Karpas-422 (cell line): ENCODE data around the gene NF2. TPM values are rescaled to one million over a fixed set of nuclear protein-coding genes. Genes with fewer than 3 reads are reported as not detected.

Experiments used
- DNase-seq: peaks from one replicate; pipeline ENCODE4 v3.0.0-alpha.2; 2015
- H2AFZ ChIP-seq: fragments of 200-600 bp; sonication (generic); 2 replicates; pipeline ENCODE4 v1.6.1; 2014; ENCODE audit warnings: antibody characterized with exemption, low read length, mixed read lengths
- H3K27ac ChIP-seq: fragments of 200-600 bp; sonication (generic); 2 replicates; pipeline ENCODE4 v1.5.1; 2014; ENCODE audit warnings: mild to moderate bottlenecking, low read length, moderate library complexity
- H3K27me3 ChIP-seq: fragments of 200-600 bp; sonication (generic); 2 replicates; pipeline ENCODE4 v1.6.1; 2014; ENCODE audit warnings: low read length, mixed read lengths
- H3K36me3 ChIP-seq: fragments of 200-600 bp; sonication (generic); 2 replicates; pipeline ENCODE4 v1.6.1; 2014; ENCODE audit warnings: low read length, mixed read lengths; ENCODE audit not compliant: insufficient read depth
- H3K4me1 ChIP-seq: fragments of 200-600 bp; sonication (generic); 2 replicates; pipeline ENCODE4 v1.6.1; 2014; ENCODE audit warnings: mild to moderate bottlenecking, low read length, mixed read lengths
- H3K4me2 ChIP-seq: fragments of 200-600 bp; sonication (generic); 2 replicates; pipeline ENCODE4 v1.6.1; 2014; ENCODE audit warnings: low read length, low read depth, mild to moderate bottlenecking; ENCODE audit not compliant: poor library complexity, severe bottlenecking
- H3K4me3 ChIP-seq: fragments of 200-600 bp; sonication (generic); 2 replicates; pipeline ENCODE4 v1.5.1; 2014; ENCODE audit warnings: mild to moderate bottlenecking, antibody characterized with exemption, low read length, mixed read lengths
- H3K79me2 ChIP-seq: fragments of 200-600 bp; sonication (generic); 2 replicates; pipeline ENCODE4 v1.6.1; 2014; ENCODE audit warnings: mild to moderate bottlenecking, low read length, mixed read lengths
- H3K9ac ChIP-seq: fragments of 200-600 bp; sonication (generic); 2 replicates; pipeline ENCODE4 v1.6.0; 2014; ENCODE audit warnings: low read length
- H3K9me2 ChIP-seq: fragments of 200-600 bp; sonication (generic), shearing (Covaris generic); replicated peaks from 2 replicates; pipeline ENCODE4 v1.6.0; 2014; ENCODE audit warnings: mild to moderate bottlenecking, low read length, moderate library complexity; ENCODE audit not compliant: insufficient read depth
- H3K9me3 ChIP-seq: fragments of 300-700, 200-600 bp; sonication (generic); 2 replicates; pipeline ENCODE4 v1.6.1; 2014; ENCODE audit warnings: low read length, mixed read lengths
- H4K20me1 ChIP-seq: fragments of 200-600 bp; sonication (generic); 2 replicates; pipeline ENCODE4 v1.6.1; 2014; ENCODE audit warnings: mild to moderate bottlenecking, antibody characterized with exemption, low read length, low read depth; ENCODE audit not compliant: insufficient read depth
- total RNA-seq: library from RNA; depleted of rRNA; stranded (reverse); fragments of >200 nt; shearing (Covaris generic); gene quantifications from 2 replicates; pipeline ENCODE4 v1.2.3, GENCODE V29; 2014; ENCODE audit warnings: low replicate concordance

The NF2 gene
- total RNA-seq, 1 experiment from 2014 or later = 19.0 TPM

GRCh38 chr22:29668673-29669072 lies 65.2 kb downstream of the NF2 start:
- no peak overlapping the region for H3K4me3 ChIP-seq
- H4K20me1 ChIP-seq = no peaks in the 10 kb centered on the region
- H2AFZ ChIP-seq = no peak overlapping the region
- H3K36me3 ChIP-seq = no peaks in the 10 kb centered on the region
- no peaks in the 10 kb centered on the region for H3K9me2 ChIP-seq
- no peaks in the 10 kb centered on the region for H3K4me1 ChIP-seq
- H3K9me3 ChIP-seq = no peaks in the 10 kb centered on the region
- no peak overlapping the region for H3K4me2 ChIP-seq
- no peak for DNase-seq
- no peak overlapping the region for H3K9ac ChIP-seq
- H3K27me3 ChIP-seq = no peaks in the 10 kb centered on the region
- no peaks in the 10 kb centered on the region for H3K79me2 ChIP-seq
- no peak overlapping the region for H3K27ac ChIP-seq

DNA sequence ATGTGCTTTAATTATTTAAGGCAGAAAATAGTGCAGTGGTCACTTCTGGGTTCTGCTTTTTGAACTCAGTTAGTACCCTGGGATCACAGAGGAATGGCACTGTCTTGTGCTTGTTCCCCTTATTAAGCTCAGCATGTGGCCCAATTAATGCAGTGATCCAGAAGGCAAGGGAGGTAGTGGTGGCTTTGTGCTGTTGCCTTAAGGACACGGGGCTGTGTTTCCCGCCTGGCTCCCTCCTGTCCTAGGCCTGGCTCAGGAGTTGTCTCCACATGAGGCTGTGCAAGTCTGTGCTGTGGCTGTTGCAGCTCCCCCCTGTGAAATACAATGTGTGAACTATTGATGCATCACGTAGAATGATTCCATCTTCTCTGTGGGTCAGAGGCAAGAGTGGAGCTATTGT lies 67.2 kb downstream of the NF2 start:
- Histone ChIP-seq H3K4me3 (no peak overlapping the region), H3K36me3 (peaks cover 8% of the 10 kb centered on the region), H3K9me2 (no peaks in the 10 kb centered on the region), H3K27ac (no peak overlapping the region), H3K9ac (no peak overlapping the region), H3K9me3 (no peaks in the 10 kb centered on the region), H3K4me1 (no peaks in the 10 kb centered on the region), H4K20me1 (no peaks in the 10 kb centered on the region), H3K79me2 (no peaks in the 10 kb centered on the region), H2AFZ (no peak overlapping the region), H3K27me3 (no peaks in the 10 kb centered on the region), H3K4me2 (no peak overlapping the region)
- DNase-seq = no peak

GRCh38 chr22:29673361-29674066 lies 70.1 kb downstream of the NF2 start:
- H2AFZ ChIP-seq = no peak overlapping the region
- H3K4me3 ChIP-seq = no peak overlapping the region
- no peaks in the 10 kb centered on the region for H4K20me1 ChIP-seq
- DNase-seq = no peak
- no peaks in the 10 kb centered on the region for H3K9me3 ChIP-seq
- no peaks in the 10 kb centered on the region for H3K9me2 ChIP-seq
- H3K27me3 ChIP-seq = no peaks in the 10 kb centered on the region
- no peak overlapping the region for H3K27ac ChIP-seq
- no peak overlapping the region for H3K4me2 ChIP-seq
- H3K79me2 ChIP-seq = no peaks in the 10 kb centered on the region
- no peak overlapping the region for H3K9ac ChIP-seq
- H3K36me3 ChIP-seq = peaks cover 9% of the 10 kb centered on the region
- no peaks in the 10 kb centered on the region for H3K4me1 ChIP-seq

GRCh38 chr22:29674121-29674520 lies 70.7 kb downstream of the NF2 start:
- Histone ChIP-seq H3K27me3 (no peaks in the 10 kb centered on the region), H4K20me1 (no peaks in the 10 kb centered on the region), H3K4me3 (no peak overlapping the region), H3K4me1 (no peaks in the 10 kb centered on the region), H3K36me3 (peaks cover 9% of the 10 kb centered on the region), H3K9me2 (no peaks in the 10 kb centered on the region), H3K9me3 (no peaks in the 10 kb centered on the region), H3K4me2 (no peak overlapping the region), H3K27ac (no peak overlapping the region), H3K9ac (no peak overlapping the region), H3K79me2 (no peaks in the 10 kb centered on the region), H2AFZ (no peak overlapping the region)
- no peak for DNase-seq

GRCh38 chr22:29679316-29679715 lies 75.9 kb downstream of the NF2 start:
- H3K4me3 ChIP-seq = no peak overlapping the region
- no peaks in the 10 kb centered on the region for H3K9me3 ChIP-seq

GRCh38 chr22:29683536-29683935 lies 80.1 kb downstream of the NF2 start:
- Histone ChIP-seq H3K79me2 (no peaks in the 10 kb centered on the region), H3K27me3 (no peaks in the 10 kb centered on the region), H3K9me3 (no peaks in the 10 kb centered on the region), H2AFZ (no peak overlapping the region), H3K4me3 (no peak overlapping the region), H3K9me2 (no peaks in the 10 kb centered on the region), H4K20me1 (no peaks in the 10 kb centered on the region), H3K27ac (no peak overlapping the region), H3K4me1 (peaks cover 27% of the 10 kb centered on the region), H3K9ac (no peak overlapping the region), H3K36me3 (peaks cover 6% of the 10 kb centered on the region; the same call in 1 of the 2 replicates), H3K4me2 (no peak overlapping the region)
- DNase-seq = no peak

More at GRCh38 chr22:29679316-29679715, 75.9 kb downstream of the NF2 start:
- H4K20me1 ChIP-seq = no peaks in the 10 kb centered on the region
- H3K27ac ChIP-seq = no peak overlapping the region
- no peak for DNase-seq
- H3K4me1 ChIP-seq = peaks cover 9% of the 10 kb centered on the region
- H3K4me2 ChIP-seq = no peak overlapping the region
- H3K27me3 ChIP-seq = no peaks in the 10 kb centered on the region
- H3K9me2 ChIP-seq = no peaks in the 10 kb centered on the region
- H2AFZ ChIP-seq = no peak overlapping the region
- H3K36me3 ChIP-seq = peaks cover 15% of the 10 kb centered on the region
- H3K79me2 ChIP-seq = no peaks in the 10 kb centered on the region
- H3K9ac ChIP-seq = no peak overlapping the region

GRCh38 chr22:29684244-29684643 lies 80.8 kb downstream of the NF2 start:
- Histone ChIP-seq H3K27ac (no peak overlapping the region), H3K27me3 (no peaks in the 10 kb centered on the region), H3K9me3 (no peaks in the 10 kb centered on the region), H3K36me3 (peaks cover 6% of the 10 kb centered on the region; the same call in 1 of the 2 replicates), H3K79me2 (no peaks in the 10 kb centered on the region), H3K9ac (no peak overlapping the region), H2AFZ (no peak overlapping the region), H4K20me1 (no peaks in the 10 kb centered on the region), H3K4me1 (peaks cover 32% of the 10 kb centered on the region), H3K4me3 (no peak overlapping the region), H3K4me2 (no peak overlapping the region), H3K9me2 (no peaks in the 10 kb centered on the region)
- DNase-seq = no peak

DNA sequence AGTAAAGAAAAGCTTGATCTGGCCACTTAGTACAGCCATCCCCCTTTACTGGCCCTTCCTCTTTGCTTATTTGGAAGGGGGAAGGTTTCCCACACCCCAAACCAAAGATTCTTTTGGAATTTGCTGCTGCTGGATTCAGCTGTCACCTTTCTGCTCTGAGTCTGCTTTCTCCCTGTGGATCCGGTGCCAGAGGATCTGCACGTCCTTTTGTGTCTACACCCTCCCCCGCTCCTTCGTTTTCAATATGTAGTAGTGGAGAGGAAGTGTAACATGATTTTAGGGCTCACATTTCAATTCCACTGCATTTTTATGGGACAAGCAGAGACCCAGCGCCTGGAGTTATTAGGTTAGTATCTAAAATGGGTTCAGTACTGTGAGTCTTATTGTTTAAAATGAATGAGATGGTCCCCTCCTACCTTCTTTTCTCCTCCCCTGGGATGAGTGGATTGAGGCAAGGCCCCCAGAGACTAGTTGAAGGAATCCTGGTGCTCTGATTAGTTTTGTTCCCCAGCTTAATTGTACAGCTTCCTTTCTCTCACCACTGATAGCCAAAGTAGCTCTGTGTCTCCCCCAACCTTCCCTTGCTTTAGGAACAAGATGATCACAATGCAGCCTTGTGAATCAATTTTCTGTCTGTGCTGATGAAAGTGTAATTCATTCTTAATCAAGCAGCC lies 85.9 kb downstream of the NF2 start:
- no peaks in the 10 kb centered on the region for H3K27me3 ChIP-seq
- H3K36me3 ChIP-seq = no peaks in the 10 kb centered on the region
- H3K9me2 ChIP-seq = no peaks in the 10 kb centered on the region
- H3K4me3 ChIP-seq = no peak overlapping the region
- H3K9me3 ChIP-seq = no peaks in the 10 kb centered on the region
- no peak overlapping the region for H2AFZ ChIP-seq
- no peak for DNase-seq
- no peak overlapping the region for H3K9ac ChIP-seq
- no peaks in the 10 kb centered on the region; the same call in 1 of the 2 replicates for H4K20me1 ChIP-seq
- no peaks in the 10 kb centered on the region for H3K79me2 ChIP-seq
- no peak overlapping the region for H3K4me2 ChIP-seq
- peaks cover 27% of the 10 kb centered on the region for H3K4me1 ChIP-seq
- no peak overlapping the region for H3K27ac ChIP-seq
